HS-27A (cell line): ENCODE measurements around the gene CDC42EP3.

Source experiments
- DNase-seq: peaks from one replicate; pipeline ENCODE4 v3.0.0-alpha.2; 2012; ENCODE audit warnings: low read depth, missing footprints

The CDC42EP3 gene

DNA sequence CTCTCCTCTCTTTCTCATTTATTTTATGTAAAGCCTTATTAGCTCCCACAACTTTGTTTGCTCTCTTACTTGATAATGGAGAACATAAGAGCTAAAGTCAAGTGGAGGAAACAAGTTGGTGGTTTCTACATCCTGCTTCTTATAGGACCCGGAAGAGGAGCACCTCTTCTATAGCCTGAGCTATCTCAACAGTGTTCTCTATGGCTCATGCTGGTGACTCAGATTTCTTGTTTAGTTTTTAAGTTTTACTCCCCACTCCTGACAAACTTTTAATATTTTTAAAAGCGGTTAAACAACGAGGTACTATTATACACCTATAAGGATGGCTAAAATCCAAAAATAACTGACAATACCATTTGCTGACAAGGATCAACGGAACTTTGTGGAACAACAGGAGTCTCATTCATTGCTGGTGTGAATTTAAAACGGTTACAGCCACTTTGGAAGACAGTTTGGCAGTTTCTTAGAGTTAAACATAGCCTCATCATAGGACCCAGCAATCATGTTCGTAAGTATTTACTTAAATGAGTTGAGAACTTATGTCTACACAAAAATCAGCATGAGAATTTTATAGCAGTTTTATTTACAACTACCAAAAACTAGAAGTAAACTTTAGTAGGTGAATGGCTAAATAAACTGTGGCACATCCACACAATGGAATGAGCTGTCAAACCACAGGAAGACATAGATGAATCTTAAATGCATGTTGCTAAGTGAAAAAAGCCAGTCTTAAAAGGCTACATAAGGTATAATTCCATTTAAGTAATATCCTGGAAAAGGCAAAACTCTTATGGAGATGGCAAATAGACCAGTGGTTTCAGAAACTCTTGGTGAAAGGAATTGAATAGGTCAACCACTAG, 12.7 kb upstream of the CDC42EP3 start:
- no peak for DNase-seq

DNA sequence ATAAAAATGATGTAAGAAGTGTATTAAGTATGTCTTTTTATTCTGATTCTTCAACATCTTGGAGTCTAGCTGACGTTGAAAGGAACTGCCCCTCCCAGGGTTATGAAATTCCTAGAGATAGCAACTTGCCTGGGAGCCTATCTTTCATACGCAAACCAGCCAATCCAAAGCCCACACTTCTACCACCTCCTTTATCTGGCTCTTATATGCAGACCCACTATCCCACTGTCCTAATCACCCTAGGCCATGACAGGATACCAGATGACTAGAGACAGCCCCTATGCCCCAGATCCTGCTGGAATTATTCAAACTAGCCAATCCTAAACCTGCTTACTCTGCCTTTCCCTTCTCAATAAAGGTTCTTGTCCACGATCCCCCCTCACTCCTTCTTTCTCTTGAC, 11.8 kb upstream of the CDC42EP3 start:
- no peak for DNase-seq

DNA sequence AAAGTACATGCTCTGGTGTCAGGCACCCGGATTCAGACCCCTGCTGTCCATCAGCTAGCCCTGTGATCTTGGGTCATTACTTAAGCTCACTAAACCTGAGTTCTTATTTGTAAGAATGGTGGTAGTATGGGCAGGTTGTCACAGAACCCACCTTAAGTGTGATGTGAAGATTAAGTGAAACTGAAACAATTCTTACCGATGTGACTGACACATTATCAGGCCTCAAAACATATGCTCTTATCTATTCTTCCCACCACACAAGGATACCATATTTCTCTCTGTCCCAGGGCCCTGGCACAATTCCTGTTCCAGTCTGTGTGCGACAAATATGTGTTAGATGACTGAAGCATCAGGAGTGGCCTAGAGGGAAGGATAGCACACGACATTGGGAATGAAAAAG, 11.0 kb upstream of the CDC42EP3 start:
- DNase-seq = no peak

DNA sequence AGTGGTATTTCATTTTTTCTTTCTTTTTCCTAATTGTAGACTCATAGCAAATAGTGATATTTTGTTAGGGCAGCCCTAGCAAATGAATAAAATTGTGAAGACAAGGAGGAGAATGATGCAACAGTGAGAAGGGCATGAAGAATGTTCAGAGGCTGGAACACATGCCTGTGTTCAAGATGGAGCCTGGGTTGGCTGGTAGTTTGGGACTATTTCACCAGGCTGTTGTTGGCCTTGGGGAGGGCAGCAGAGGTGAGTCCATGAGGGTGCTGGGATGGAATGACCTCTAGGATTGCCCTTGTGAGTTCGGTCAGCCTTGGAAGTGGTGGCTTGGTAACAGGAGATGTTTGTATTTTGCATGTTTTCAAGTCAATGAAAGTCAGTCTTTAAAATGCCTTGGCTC, 10.1 kb upstream of the CDC42EP3 start:
- DNase-seq = no peak

DNA sequence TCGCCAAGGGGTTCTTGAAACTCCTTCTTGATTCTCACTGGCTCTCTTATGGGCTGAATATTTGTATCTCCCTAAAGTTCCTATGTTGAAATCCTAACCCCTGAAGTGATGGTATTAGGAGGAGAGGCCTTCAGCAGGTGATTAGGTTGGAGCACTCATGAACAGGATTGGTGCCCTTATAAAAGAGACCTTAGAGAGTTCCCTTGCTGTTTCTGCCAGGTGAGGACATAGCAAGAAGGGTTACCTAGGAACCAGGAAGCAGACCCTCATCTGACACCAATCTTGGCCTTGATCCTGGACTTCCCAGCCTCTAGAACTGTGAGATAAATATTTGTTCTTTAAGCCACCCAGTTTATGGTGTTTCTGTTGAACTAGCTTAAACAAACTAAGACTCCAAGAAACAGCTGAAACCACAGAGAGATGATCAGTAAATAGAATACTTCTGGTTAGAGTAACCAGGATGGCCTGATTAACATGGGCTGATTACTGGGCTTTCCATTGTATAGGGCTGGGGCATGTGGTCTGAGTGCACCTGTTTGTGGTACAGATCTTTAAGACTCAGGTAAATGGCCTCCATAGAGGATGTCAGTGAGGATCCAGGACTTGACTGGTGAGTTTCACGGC, 7.7 kb upstream of the CDC42EP3 start:
- no peak for DNase-seq

GRCh38 chr2:37676274-37676673, 4.8 kb upstream of the CDC42EP3 start:
- DNase-seq = no peak

DNA sequence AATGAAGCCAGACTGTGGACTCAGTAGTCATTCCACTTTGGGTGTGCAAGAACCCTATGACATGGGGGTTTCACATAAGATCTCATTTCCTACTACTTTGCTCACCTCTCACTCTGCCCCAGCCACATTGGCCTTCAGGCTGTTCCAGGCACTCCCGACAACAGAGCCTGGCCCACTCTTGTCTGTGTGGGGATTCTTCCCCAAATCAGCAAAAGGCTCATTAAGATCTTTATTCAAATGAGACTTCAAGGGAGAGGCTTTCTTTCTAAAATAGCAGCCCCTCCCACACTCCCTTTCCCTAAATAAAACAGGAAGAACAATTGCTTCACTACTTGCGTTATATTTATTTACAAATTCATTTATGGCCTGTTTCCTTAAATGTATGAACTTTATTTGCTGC, 3.5 kb upstream of the CDC42EP3 start:
- DNase-seq = no peak

- no peak for DNase-seq
Observed at GRCh38 chr2:37672870-37673184, 1.4 kb upstream of the CDC42EP3 start.

GRCh38 chr2:37672104-37672869, 845 bp upstream of the CDC42EP3 start:
- no peak for DNase-seq

DNA sequence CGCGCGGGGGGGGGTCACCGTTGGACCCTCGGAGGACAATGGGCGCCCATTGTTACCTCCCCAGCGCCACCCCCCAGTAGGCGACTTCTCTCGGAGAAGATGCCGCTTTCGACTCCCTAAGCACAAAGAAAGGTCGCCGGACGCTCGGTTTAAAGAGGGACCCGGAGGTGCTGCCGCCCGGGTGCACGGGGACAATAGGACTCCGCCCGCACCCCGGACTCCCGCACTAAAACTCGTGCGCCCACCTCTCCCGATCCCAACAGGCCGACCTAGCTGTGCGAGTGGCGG, 318 bp upstream of the CDC42EP3 start:
- no peak for DNase-seq

GRCh38 chr2:37670378-37671008, 949 bp downstream of the CDC42EP3 start:
- no peak for DNase-seq

- DNase-seq = no peak
Observed at GRCh38 chr2:37669446-37669845, 2.0 kb downstream of the CDC42EP3 start.

DNA sequence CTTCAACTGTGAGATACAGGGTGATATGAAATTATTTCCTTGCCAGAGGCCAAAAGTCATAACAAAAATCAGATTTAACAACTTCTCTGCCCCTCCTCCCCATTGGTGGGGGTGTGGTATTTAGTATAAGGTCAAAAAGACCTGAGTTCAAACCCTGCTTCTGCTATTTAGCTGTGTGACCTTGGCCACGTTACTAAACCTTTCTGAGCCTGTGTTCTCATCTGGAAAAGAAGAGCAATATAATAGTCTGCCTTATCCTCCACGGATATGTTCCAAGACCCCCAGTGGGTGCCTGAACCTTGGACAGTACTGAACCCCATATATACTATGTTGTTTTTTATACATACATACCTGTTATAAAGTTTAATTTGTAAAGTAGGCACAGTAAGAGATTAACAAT, 3.7 kb downstream of the CDC42EP3 start:
- DNase-seq = no peak

DNA sequence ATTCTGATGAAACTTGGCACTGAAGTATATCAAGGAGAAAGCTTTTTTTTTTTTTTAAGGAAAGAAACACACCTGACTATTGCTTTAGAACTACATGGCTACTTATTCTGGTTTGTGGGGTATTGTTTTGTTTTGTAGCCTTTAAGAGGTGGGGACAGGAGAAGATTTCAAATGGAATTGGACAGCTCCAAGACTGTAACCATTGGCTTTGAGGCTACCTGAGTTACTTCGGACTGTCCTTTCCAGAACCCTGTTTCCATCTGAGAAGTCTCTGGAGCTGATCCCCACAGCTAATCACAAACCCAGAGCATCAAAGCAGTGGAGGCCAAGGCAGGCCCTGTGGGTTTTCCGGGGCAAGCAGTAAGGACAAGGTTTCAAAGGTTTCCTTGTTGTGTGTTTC, 4.7 kb downstream of the CDC42EP3 start:
- no peak for DNase-seq

DNA sequence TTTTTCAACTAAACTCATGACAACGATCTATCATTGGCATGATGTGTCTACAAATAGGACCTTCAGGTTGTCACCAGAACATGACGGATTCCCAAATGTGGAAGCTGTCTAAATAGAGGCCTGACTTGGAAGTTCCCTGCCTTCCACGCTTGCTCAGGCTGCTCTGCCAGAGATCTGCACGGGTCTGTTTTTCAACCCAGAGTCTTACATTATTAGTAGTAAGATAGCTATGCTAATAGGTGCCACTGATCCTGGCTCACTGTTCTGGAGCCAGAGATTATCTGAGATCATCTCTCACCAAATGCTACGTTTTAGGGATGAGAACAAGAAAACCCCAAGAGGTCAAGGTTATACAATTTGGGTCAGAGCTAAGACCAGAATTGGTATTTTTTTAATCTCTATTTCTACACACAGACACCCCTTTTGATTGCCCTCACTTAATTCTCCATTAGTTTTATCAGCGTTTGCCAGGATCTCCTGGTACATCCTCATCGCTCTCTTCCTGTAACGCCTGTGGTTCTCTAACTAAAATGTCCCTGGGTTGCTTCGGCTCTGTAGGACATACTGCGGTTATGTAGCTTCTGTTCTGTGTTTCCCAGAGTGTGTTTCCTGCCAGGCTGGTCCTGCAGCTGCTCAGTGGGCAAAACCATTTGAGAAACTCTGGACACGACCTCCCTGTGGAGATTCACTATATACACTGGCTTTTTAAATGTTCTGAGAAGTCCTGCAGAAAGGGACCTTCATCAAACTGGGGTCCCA, 5.7 kb downstream of the CDC42EP3 start:
- DNase-seq = no peak

DNA sequence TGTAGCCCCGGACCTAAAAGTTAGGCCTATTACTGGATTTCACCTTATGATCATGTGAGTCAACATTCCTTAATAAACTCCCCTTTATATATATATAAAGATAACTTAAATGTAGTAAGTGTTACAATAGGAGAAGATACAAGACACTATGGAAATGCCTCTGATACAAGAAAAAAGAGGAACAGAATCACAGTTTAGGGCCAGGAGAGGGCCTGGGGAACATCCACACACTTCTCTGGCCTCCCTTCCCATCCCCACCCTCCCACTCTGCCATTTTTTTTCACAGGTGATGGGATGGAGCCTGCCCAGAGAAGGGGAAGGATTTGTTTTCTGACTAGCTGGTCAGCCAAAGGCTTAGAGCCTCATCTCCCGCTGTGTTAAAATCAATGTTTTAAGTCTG, 6.4 kb downstream of the CDC42EP3 start:
- no peak for DNase-seq

DNA sequence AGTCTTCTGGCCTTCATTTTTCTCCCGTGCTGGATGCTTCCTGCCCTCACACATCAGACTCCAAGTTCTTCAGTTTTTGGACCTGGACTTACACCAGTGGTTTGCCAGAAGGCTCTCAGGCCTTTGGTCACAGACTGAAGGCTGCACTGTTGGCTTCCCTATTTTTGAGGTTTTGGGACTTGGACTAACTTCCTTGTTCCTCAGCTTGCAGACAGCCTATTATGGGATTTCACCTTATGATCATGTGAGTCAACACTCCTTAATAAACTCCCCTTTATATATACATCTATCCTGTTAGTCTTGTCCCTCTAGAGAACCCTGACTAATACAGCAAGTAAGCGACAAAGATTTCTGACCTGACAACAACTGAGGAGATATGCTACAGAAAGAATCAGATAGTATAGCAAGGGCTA, 7.2 kb downstream of the CDC42EP3 start:
- DNase-seq = no peak

DNA sequence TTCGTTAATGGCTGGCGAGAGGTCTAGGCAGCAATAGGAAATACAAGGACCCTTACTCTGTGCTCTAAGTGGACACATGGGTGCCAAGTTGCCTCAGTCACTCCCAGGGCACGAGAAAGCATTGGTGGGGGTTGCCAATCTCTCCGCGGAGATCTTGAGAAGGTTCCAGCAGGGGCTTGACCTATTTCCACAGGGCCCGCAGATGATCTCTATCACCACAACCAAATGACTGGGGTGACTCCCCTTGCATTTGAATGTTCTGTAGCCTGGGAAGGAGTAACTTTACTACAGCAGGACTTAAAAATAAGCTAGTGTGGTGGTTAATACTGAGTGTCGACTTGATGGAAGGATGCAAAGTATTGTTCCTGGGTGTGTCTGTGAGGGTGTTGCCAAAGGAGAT, 8.1 kb downstream of the CDC42EP3 start:
- DNase-seq = no peak

GRCh38 chr2:37659723-37660122, 11.7 kb downstream of the CDC42EP3 start:
- DNase-seq = no peak

GRCh38 chr2:37658682-37659081, 12.8 kb downstream of the CDC42EP3 start:
- no peak for DNase-seq

- DNase-seq = no peak
Observed at GRCh38 chr2:37657471-37657870, 14.0 kb downstream of the CDC42EP3 start.
